PC-3 (cell line): ENCODE data around the gene SCO2. TPM values are rescaled to one million over a fixed set of nuclear protein-coding genes. Genes with fewer than 3 reads are reported as not detected.
A peak's percentile ranks its signal among the peaks of the same experiment; 100 is the strongest.

Experiments
- ATAC-seq: fragments of 200-7000 bp; cut with Tn5 transposase; 2 replicates; pipeline ENCODE4 v1.9.1; 2020; ENCODE audit warnings: mild to moderate bottlenecking, moderate library complexity
- BruUV-seq: library from RNA; stranded (reverse); fragments of 400-500 nt; replicated peaks from 2 replicates; lab custom pipeline; 2021; lab: Mats Ljungman, UMichigan
- CTCF ChIA-PET: fragments of 300-600 bp; sonication (Branson Sonifier 250); formaldehyde crosslinking; loops from one replicate; lab custom pipeline; 2022; ENCODE audit warnings: antibody characterized with exemption; lab: Charles Lee
- POLR2A ChIA-PET: fragments of 300-600 bp; sonication (Branson Sonifier 250); formaldehyde crosslinking; loops from one replicate; lab custom pipeline; 2022; ENCODE audit warnings: antibody characterized with exemption; ENCODE audit not compliant: unreplicated experiment; lab: Charles Lee
- DNase-seq: peaks from one replicate; pipeline ENCODE4 v3.0.0-alpha.2; 2015
- H2AFZ ChIP-seq: fragments of 300-600 bp; sonication (generic); 2 replicates; pipeline ENCODE4 v1.6.0; 2016; ENCODE audit warnings: antibody characterized with exemption, low read length
- H3F3A ChIP-seq: fragments of 300-600 bp; sonication (generic); one replicate; pipeline ENCODE4 v1.6.0; 2017; ENCODE audit warnings: antibody characterized with exemption, low read length, control low read depth, mild to moderate bottlenecking; ENCODE audit not compliant: unreplicated experiment
- H3K27ac ChIP-seq: fragments of 300-600 bp; sonication (generic); 2 replicates; pipeline ENCODE4 v1.5.1; 2016; ENCODE audit warnings: mild to moderate bottlenecking, low read length
- H3K27me3 ChIP-seq: fragments of 300-600 bp; sonication (generic); 2 replicates; pipeline ENCODE4 v1.6.1; 2016; ENCODE audit warnings: low read length, mixed read lengths
- H3K36me3 ChIP-seq: fragments of 300-600 bp; sonication (generic); 2 replicates; pipeline ENCODE4 v1.6.1; 2016; ENCODE audit warnings: low read depth, mixed run types, low read length, mixed read lengths
- H3K4me1 ChIP-seq: fragments of 300-600 bp; sonication (generic); 2 replicates; pipeline ENCODE4 v1.5.1; 2016; ENCODE audit warnings: low read length; ENCODE audit not compliant: insufficient read depth
- H3K4me2 ChIP-seq: fragments of 300-600 bp; sonication (generic); 2 replicates; pipeline ENCODE4 v1.6.0; 2016; ENCODE audit warnings: low read length
- H3K4me3 ChIP-seq: fragments of 300-600 bp; sonication (generic); 2 replicates; pipeline ENCODE4 v1.5.1; 2016; ENCODE audit warnings: mild to moderate bottlenecking, low read length, mixed read lengths
- H3K79me2 ChIP-seq: fragments of 300-600 bp; sonication (generic); 2 replicates; pipeline ENCODE4 v1.6.1; 2017; ENCODE audit warnings: low read length, mixed read lengths
- H3K9ac ChIP-seq: fragments of 300-600 bp; sonication (generic); 2 replicates; pipeline ENCODE4 v1.6.0; 2016; ENCODE audit warnings: mild to moderate bottlenecking, low read length
- H3K9me2 ChIP-seq: fragments of 300-600 bp; sonication (generic); replicated peaks from 2 replicates; pipeline ENCODE4 v1.6.1; 2016; ENCODE audit warnings: mixed run types, low read length, mixed read lengths
- H3K9me3 ChIP-seq: fragments of 300-600 bp; sonication (generic); 2 replicates; pipeline ENCODE4 v1.6.1; 2016; ENCODE audit warnings: low read length, mixed read lengths
- H4K20me1 ChIP-seq: fragments of 300-600 bp; sonication (generic); 2 replicates; pipeline ENCODE4 v1.6.1; 2016; ENCODE audit warnings: low read length, mixed read lengths
- EZH2 ChIP-seq: fragments of 300-600 bp; sonication (generic); IDR thresholded peaks from one replicate; pipeline ENCODE4 v1.6.1; 2017; ENCODE audit warnings: antibody characterized with exemption, mild to moderate bottlenecking, low read length; ENCODE audit not compliant: unreplicated experiment
- EZH2phosphoT487 ChIP-seq: fragments of 300-600 bp; sonication (generic); IDR thresholded peaks from 2 replicates; pipeline ENCODE4 v1.6.1; 2018; ENCODE audit warnings: mild to moderate bottlenecking, antibody characterized with exemption, low read length, borderline replicate concordance
- intact Hi-C: fragments of 100-400 bp; cut with micrococcal nuclease; formaldehyde crosslinking; loops from 2 replicates; pipeline ENCODE4 v1.9.0; 2023
- total RNA-seq: library from RNA; depleted of rRNA; stranded (reverse); fragments of >200 nt; gene quantifications from 2 replicates; pipeline ENCODE4 v1.2.3, GENCODE V29; 2014
- TF ChIP-seq, protein P1 (sequence below): fragments of 300-600 bp; sonication (generic); conservative IDR thresholded peaks from 2 replicates; pipeline ENCODE4 v1.5.1; 2017; ENCODE audit warnings: antibody characterized with exemption, low read depth, mild to moderate bottlenecking, low read length

SCO2 gene
- total RNA-seq, 1 experiment from 2014 or later: 5.8 TPM

DNA sequence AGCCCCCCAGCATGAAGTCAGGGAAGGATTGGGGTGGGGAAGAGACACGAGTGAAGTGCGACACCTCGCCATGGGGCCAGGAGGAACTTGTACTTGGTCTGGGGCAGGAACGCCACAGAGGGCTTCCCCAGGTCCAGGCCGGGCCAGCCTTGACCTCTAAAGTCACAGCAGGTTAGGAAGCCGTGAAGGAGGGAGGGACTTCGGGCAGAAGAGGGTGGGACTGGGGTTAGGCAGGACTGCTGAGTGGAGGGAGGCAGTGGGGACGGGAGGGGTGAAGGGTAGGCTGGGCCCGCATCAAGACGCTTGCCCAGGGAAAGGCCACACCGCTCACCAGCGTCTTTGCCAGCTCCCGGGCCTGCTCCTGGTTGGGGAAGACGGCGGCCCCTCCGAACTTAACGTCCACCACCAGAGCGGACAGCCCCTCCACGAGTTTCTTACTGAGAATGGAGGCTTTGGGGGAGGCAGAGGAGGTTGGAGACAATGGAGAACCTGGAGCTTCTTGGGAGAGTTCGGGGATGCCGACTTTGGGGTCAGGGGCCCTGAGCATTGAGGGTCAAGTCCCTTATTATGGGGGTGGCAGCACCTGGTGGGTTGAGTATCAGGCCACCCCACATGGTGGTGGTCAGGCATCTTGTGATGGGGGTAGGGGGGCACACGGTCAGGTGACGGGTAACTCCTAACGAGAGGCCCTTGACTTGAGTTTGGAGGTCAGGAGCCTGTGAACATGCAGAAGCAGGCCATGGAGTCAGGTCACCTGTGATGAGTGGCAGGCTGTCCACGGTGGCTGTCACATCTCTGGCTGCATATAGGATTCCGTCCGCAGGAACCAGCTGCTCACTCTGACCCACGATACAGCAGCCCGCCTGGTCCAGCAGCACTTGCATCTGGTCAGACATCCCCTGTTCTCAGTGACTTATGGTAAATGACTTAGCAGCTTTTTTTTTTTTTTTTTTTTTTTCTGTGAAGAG lies 1.7 kb upstream of the SCO2 start:
- intact Hi-C loops: loop anchor here (5.0 kb wide), 2 partner anchors 35 to 95 kb away; partner anchors contain the start of gene SYCE3
- Histone ChIP-seq H3K4me3 (peak overlapping the region; percentile 81), H4K20me1 (no peaks in the 10 kb centered on the region; the same call in 1 of the 2 replicates), H3K9me3 (no peaks in the 10 kb centered on the region), H3K4me2 (peak overlapping the region; percentile 98), H3K36me3 (no peaks in the 10 kb centered on the region), H3K79me2 (peaks cover 25% of the 10 kb centered on the region), H2AFZ (peak overlapping the region; percentile 75), H3F3A (no peaks in the 10 kb centered on the region), H3K9me2 (no peaks in the 10 kb centered on the region), H3K4me1 (peaks cover 19% of the 10 kb centered on the region; the same call in 1 of the 2 replicates), H3K27me3 (no peaks in the 10 kb centered on the region), H3K27ac (peak overlapping the region; percentile 78), H3K9ac (peak overlapping the region; percentile 94)
- ATAC-seq: peak; percentile 9
- ChIA-PET CTCF (interaction anchor here (0.6 kb wide), 2 partner anchors 9 to 290 kb away, joined by 6 to 12 read pairs; no protein-coding TSS in a partner anchor), POLR2A (no interaction called here)
- BruUV-seq: no TSS peak
- TF ChIP-seq, protein P1, sequence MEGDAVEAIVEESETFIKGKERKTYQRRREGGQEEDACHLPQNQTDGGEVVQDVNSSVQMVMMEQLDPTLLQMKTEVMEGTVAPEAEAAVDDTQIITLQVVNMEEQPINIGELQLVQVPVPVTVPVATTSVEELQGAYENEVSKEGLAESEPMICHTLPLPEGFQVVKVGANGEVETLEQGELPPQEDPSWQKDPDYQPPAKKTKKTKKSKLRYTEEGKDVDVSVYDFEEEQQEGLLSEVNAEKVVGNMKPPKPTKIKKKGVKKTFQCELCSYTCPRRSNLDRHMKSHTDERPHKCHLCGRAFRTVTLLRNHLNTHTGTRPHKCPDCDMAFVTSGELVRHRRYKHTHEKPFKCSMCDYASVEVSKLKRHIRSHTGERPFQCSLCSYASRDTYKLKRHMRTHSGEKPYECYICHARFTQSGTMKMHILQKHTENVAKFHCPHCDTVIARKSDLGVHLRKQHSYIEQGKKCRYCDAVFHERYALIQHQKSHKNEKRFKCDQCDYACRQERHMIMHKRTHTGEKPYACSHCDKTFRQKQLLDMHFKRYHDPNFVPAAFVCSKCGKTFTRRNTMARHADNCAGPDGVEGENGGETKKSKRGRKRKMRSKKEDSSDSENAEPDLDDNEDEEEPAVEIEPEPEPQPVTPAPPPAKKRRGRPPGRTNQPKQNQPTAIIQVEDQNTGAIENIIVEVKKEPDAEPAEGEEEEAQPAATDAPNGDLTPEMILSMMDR: no peak
- TF ChIP-seq EZH2 (no peak), EZH2phosphoT487 (no peak)
- peak; percentile 37 for DNase-seq

DNA sequence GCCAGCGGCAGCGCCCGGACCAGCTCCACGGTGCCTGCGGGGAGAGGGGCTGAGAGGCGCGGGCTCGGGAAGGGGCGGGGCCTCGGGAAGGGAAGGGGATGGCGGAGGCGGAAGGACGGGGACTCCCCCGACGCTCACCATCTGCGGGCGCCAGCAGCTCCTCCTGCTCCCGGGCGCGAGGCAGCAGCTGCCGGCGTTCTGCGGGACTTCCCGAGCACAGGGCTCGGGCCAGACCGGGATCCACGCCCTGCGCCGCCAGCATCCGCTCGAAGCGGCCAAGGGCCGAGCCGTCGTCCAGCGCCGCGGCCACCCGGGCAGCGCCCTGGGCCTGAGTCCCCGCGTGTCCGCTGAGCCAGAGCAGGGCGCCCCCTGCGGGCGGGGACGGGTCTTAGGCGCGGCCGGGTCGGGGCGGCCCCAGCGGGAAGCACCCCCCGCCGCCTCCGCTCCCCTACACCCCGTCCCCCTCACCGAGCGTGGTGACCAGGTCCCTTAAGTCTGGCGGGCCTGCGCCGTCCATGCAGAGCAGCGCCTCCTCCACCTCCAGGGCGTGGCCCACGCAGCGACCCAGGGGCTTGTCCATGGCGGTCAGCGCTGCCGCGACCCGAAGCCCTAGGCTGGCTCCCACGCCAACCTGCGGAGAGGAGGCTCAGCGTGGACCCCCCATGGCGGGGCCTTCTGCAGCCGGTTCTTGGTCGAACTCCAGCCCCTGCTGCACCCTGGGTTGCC lies 873 bp upstream of the SCO2 start:
- Histone ChIP-seq H3K4me2 (peak overlapping the region; percentile 98), H3F3A (no peaks in the 10 kb centered on the region), H4K20me1 (no peaks in the 10 kb centered on the region; the same call in 1 of the 2 replicates), H3K9ac (peak overlapping the region; percentile 94), H3K27ac (peak overlapping the region; percentile 78), H3K79me2 (peaks cover 25% of the 10 kb centered on the region), H3K9me3 (no peaks in the 10 kb centered on the region), H3K36me3 (no peaks in the 10 kb centered on the region), H3K4me3 (peak overlapping the region; percentile 81), H3K4me1 (peaks cover 18% of the 10 kb centered on the region; the same call in 1 of the 2 replicates), H3K27me3 (no peaks in the 10 kb centered on the region), H2AFZ (peak overlapping the region; percentile 75), H3K9me2 (no peaks in the 10 kb centered on the region)
- no TSS peak for BruUV-seq
- DNase-seq: peak; percentile 54
- ChIA-PET CTCF (interaction anchor here (0.5 to 2.7 kb wide), 3 partner anchors 18 to 95 kb away, joined by 3 to 16 read pairs (median 15); partner anchors contain the start of genes LMF2 and NCAPH2), POLR2A (interaction anchor here (0.7 to 1.7 kb wide), 3 partner anchors 18 to 40 kb away, joined by 3 to 8 read pairs (median 4); partner anchors contain the start of genes LMF2 and NCAPH2)
- TF ChIP-seq, protein P1: peak; percentile 52
- TF ChIP-seq EZH2 (no peak), EZH2phosphoT487 (no peak)
- ATAC-seq: peak; percentile 23
- intact Hi-C loops: loop anchor here (5.0 kb wide), 2 partner anchors 36 to 96 kb away; partner anchors contain the start of gene SYCE3
